ENCODE results near the gene EIF2S2. TPM values are rescaled to one million over a fixed set of nuclear protein-coding genes. Genes with fewer than 3 reads are reported as not detected.

The EIF2S2 gene
- total RNA-seq, 1 experiment from 2014 or later = 114 TPM

DNA sequence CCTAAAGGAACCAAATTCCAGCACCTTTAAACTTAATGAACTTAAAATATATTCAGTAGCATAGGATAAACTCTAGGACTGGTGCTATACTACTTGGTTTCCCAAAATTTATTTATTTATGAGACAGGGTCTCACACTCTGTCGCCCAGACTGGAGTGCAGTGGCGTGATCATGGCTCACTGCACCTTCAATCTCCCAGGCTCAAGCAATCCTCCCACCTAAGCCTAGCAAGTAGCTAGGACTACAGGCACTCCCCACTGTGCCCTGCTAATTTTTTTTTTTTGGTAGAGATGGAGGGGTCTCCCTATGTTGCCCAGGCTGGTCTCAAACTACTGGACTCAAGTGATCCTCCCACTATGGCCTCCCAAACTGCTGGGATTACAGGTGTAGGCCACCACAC lies 21.4 kb downstream of the EIF2S2 start:
- H3K27me3 ChIP-seq (replicated peaks) = no peaks in the 10 kb centered on the region
- no peak overlapping the region for H3K4me3 ChIP-seq
- H3K36me3 ChIP-seq = peaks cover 94% of the 10 kb centered on the region
- DNase-seq (ENCODE audit: low read depth in 1 of 2, low spot score in 2 of 2) = no peak
- H3K4me1 ChIP-seq (replicated peaks) = no peaks in the 10 kb centered on the region
- H3K27ac ChIP-seq = no peak overlapping the region
- H3K9me3 ChIP-seq (replicated peaks) = no peaks in the 10 kb centered on the region

- Histone ChIP-seq H3K4me1 (replicated peaks) (no peaks in the 10 kb centered on the region), H3K27me3 (replicated peaks) (no peaks in the 10 kb centered on the region), H3K4me3 (no peak overlapping the region), H3K9me3 (replicated peaks) (no peaks in the 10 kb centered on the region), H3K36me3 (peaks cover 92% of the 10 kb centered on the region), H3K27ac (no peak overlapping the region)
- DNase-seq (ENCODE audit: low read depth in 1 of 2, low spot score in 2 of 2) = no peak
Measured at GRCh38 chr20:34089655-34090345, 22.2 kb downstream of the EIF2S2 start.

DNA sequence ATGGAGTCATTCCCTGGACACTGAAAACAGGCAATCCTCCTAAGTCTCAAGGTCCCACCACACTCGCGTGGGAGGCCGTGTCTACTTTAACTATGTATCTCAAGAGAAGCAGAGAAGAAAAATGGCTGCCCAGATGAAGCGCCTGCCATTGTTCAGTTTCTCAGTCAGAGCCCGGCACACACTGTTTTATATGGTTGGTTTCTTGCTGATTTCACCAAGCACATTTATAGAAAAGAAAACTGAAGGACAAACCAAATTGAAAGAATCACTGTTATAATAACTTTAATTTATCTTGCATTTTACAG lies 22.9 kb downstream of the EIF2S2 start:
- H3K4me1 ChIP-seq (replicated peaks) = no peaks in the 10 kb centered on the region
- H3K36me3 ChIP-seq = peaks cover 91% of the 10 kb centered on the region
- H3K4me3 ChIP-seq = no peak overlapping the region
- no peaks in the 10 kb centered on the region for H3K9me3 ChIP-seq (replicated peaks)
- no peak overlapping the region for H3K27ac ChIP-seq
- no peak for DNase-seq (ENCODE audit: low read depth in 1 of 2, low spot score in 2 of 2)
- H3K27me3 ChIP-seq (replicated peaks) = no peaks in the 10 kb centered on the region

- H3K9me3 ChIP-seq (replicated peaks) = no peaks in the 10 kb centered on the region
- no peak overlapping the region for H3K4me3 ChIP-seq
- H3K27ac ChIP-seq = no peak overlapping the region
- peaks cover 89% of the 10 kb centered on the region for H3K36me3 ChIP-seq
- no peaks in the 10 kb centered on the region for H3K27me3 ChIP-seq (replicated peaks)
- H3K4me1 ChIP-seq (replicated peaks) = 0 out of 2 replicates have a peak, but pooled peaks cover under 1% of the 10 kb centered on the region
- no peak for DNase-seq (ENCODE audit: low read depth in 1 of 2, low spot score in 2 of 2)
Measured at GRCh38 chr20:34088305-34089174, 23.5 kb downstream of the EIF2S2 start.

DNA sequence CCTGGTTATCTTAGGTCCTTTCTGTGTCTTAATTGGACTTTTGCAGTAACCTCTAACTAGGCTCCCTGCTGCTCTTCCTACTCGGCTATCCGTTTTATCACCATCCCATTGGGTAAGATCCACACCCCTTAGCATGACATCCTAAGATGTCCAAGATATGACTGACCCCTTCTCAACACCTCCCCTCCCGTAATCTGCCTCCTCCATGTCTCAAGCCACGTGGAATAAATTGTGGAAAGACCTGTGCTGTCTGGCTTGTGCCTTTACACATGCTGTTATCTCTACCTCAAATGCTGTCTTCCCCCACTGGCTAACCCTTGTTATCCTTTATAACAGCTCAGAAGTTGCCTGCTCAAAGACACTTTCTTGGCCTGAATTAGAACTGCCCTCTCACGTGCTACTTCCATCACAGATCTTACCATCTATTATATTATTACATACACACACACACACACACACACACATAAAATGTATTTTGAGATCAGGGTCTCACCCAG lies 26.5 kb downstream of the EIF2S2 start:
- Histone ChIP-seq H3K36me3 (peaks cover 89% of the 10 kb centered on the region), H3K4me1 (replicated peaks) (0 out of 2 replicates have a peak, but pooled peaks cover 3% of the 10 kb centered on the region), H3K27ac (no peak overlapping the region), H3K4me3 (no peak overlapping the region), H3K9me3 (replicated peaks) (no peaks in the 10 kb centered on the region), H3K27me3 (replicated peaks) (no peaks in the 10 kb centered on the region)
- DNase-seq (ENCODE audit: low read depth in 1 of 2, low spot score in 2 of 2) = no peak

GRCh38 chr20:34084227-34084923 lies 27.7 kb downstream of the EIF2S2 start:
- H3K27me3 ChIP-seq (replicated peaks) = no peaks in the 10 kb centered on the region
- H3K4me3 ChIP-seq = no peak overlapping the region
- no peak for DNase-seq (ENCODE audit: low read depth in 1 of 2, low spot score in 2 of 2)
- H3K36me3 ChIP-seq = peaks cover 88% of the 10 kb centered on the region
- no peaks in the 10 kb centered on the region for H3K9me3 ChIP-seq (replicated peaks)
- 0 out of 2 replicates have a peak, but pooled peaks cover 3% of the 10 kb centered on the region for H3K4me1 ChIP-seq (replicated peaks)
- H3K27ac ChIP-seq = no peak overlapping the region

DNA sequence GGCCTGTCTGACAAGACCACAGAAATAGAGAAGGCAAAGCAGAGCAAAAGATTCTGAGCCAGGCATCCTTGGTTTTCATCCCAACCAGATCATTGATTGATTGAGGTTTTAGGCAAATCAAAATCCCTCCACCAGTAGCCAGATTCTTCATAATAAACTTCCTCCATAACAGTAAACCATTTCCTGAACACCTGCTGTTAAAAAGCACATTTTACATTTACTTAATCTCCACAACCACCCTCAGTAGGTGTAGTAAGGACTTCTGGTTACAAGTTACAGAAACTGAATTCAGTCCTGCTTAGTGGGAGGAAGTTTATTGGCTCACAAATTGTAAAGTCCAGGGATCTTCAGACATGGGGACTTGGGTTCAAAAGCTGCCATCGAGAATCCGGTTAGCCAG lies 28.3 kb downstream of the EIF2S2 start:
- no peak overlapping the region for H3K4me3 ChIP-seq
- H3K27ac ChIP-seq = no peak overlapping the region
- DNase-seq (ENCODE audit: low read depth in 1 of 2, low spot score in 2 of 2) = no peak
- no peaks in the 10 kb centered on the region for H3K27me3 ChIP-seq (replicated peaks)
- H3K9me3 ChIP-seq (replicated peaks) = no peaks in the 10 kb centered on the region
- 0 out of 2 replicates have a peak, but pooled peaks cover 3% of the 10 kb centered on the region for H3K4me1 ChIP-seq (replicated peaks)
- peaks cover 87% of the 10 kb centered on the region for H3K36me3 ChIP-seq

DNA sequence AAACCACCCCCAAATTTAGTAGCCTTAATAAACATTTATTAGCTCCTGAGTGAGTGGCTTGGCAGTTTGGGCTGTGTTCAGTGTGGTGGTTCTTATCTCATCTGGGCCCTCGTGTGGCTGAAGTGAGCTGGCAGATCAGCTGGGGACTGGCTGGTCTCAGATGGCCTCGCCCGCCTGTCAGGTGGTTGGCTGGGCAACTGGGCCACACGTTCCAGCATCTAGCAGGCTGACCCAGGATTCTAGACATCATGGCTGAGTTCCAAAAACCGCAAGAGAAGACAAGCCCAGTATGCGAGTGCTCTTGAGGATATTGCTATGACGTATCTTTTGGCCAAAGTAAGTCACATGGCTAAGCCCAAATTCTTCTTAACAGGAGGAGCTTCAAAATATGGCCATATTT lies 28.9 kb downstream of the EIF2S2 start:
- no peak overlapping the region for H3K27ac ChIP-seq
- 0 out of 2 replicates have a peak, but pooled peaks cover 3% of the 10 kb centered on the region for H3K4me1 ChIP-seq (replicated peaks)

GRCh38 chr20:34082232-34082887 lies 29.7 kb downstream of the EIF2S2 start:
- Histone ChIP-seq H3K4me1 (replicated peaks) (0 out of 2 replicates have a peak, but pooled peaks cover 3% of the 10 kb centered on the region), H3K9me3 (replicated peaks) (no peaks in the 10 kb centered on the region), H3K27ac (no peak overlapping the region), H3K36me3 (peaks cover 90% of the 10 kb centered on the region), H3K27me3 (replicated peaks) (no peaks in the 10 kb centered on the region), H3K4me3 (no peak overlapping the region)
- DNase-seq (ENCODE audit: low read depth in 1 of 2, low spot score in 2 of 2) = no peak

More for the DNA sequence above, 28.9 kb downstream of the EIF2S2 start:
- no peaks in the 10 kb centered on the region for H3K9me3 ChIP-seq (replicated peaks)
- no peak overlapping the region for H3K4me3 ChIP-seq
- no peaks in the 10 kb centered on the region for H3K27me3 ChIP-seq (replicated peaks)
- H3K36me3 ChIP-seq = peaks cover 87% of the 10 kb centered on the region
- DNase-seq (ENCODE audit: low read depth in 1 of 2, low spot score in 2 of 2) = peak in 1 of 2 experiments; percentile 57

DNA sequence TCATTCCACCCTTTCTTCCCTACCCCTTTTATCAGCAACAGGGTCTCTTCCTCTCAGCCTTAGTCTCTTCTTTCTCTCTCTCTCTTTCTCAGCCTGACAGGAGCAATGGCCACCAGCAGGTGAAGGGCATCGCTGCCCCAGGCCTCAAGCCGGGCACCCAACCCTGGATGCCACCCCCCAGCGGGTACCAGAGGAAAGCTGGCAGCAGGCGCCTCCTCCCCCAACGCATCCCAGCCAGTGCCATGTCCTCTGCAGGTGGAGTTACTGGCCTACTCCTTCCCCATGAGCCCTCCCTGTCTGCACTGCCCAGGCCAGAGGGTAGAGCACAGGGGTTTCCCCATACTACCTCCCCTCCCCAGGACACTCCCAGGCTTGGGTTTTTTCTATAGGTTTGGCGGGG lies 32.2 kb downstream of the EIF2S2 start:
- H3K27me3 ChIP-seq (replicated peaks) = no peaks in the 10 kb centered on the region
- no peaks in the 10 kb centered on the region for H3K9me3 ChIP-seq (replicated peaks)
- 0 out of 2 replicates have a peak, but pooled peaks cover 3% of the 10 kb centered on the region for H3K4me1 ChIP-seq (replicated peaks)
- DNase-seq (ENCODE audit: low read depth in 1 of 2, low spot score in 2 of 2) = no peak
- H3K36me3 ChIP-seq = peaks cover 93% of the 10 kb centered on the region
- no peak overlapping the region for H3K27ac ChIP-seq
- H3K4me3 ChIP-seq = no peak overlapping the region

DNA sequence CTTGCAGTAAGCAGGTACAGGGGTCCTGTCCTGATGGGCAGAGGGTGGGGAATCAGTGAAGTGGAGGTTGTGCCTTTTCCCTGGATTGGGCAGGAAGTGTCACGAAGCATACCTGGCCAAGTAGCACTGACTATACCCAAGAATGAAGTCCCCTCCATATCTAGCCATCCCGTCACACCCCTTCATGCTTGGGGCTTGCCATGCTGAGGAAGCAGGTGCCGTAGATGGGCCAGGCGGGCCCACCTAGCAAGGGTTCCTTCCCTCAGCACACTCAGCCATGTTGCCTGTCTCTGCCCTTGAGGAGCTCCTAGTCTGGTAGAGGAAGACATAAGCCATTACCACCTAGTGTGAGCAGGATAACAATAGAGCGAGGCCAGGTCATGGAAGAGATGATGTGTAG lies 33.5 kb downstream of the EIF2S2 start:
- H3K4me3 ChIP-seq = no peak overlapping the region
- H3K27me3 ChIP-seq (replicated peaks) = no peaks in the 10 kb centered on the region
- H3K4me1 ChIP-seq (replicated peaks) = 0 out of 2 replicates have a peak, but pooled peaks cover 2% of the 10 kb centered on the region
- H3K9me3 ChIP-seq (replicated peaks) = no peaks in the 10 kb centered on the region
- no peak for DNase-seq (ENCODE audit: low read depth in 1 of 2, low spot score in 2 of 2)
- no peak overlapping the region for H3K27ac ChIP-seq
- H3K36me3 ChIP-seq = peaks cover 92% of the 10 kb centered on the region

DNA sequence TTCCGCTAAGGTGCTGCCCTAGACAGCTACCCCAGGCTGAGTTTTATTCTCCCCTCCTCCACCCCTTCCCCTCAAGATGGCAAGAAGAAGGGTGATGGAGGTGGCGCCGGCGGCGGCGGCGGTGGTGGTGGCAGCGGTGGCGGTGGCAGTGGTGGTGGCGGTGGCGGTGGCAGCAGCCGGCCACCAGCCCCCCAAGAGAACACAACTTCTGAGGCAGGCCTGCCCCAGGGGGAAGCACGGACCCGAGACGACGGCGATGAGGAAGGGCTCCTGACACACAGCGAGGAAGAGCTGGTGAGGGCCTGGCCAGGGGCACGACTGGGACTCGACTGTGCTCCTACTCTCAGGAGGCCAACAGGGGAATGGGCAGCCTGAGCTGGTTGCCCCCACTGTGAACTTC lies 35.1 kb downstream of the EIF2S2 start:
- no peak overlapping the region for H3K4me3 ChIP-seq
- no peak overlapping the region for H3K27ac ChIP-seq
- H3K4me1 ChIP-seq (replicated peaks) = no peaks in the 10 kb centered on the region
- no peaks in the 10 kb centered on the region for H3K27me3 ChIP-seq (replicated peaks)
- peaks cover 87% of the 10 kb centered on the region for H3K36me3 ChIP-seq
- no peak for DNase-seq (ENCODE audit: low read depth in 1 of 2, low spot score in 2 of 2)
- H3K9me3 ChIP-seq (replicated peaks) = no peaks in the 10 kb centered on the region

DNA sequence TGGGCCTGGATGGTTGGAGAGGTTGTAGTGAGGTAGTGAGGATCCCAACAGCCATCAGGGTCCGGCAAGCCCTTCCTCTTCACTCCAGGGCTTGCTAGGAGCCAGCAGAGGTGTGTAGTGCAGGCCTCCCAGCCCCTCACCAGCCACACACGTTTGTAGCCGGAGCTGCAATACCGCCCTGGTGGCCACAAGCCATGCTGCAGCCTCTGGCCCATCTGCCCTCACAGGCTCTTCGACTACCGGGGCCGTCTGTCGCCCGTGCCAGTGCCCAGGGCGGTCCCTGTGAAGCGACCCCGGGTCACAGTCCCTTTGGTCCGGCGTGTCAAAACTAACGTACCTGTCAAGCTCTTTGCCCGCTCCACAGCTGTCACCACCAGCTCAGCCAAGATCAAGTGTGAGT lies 36.4 kb downstream of the EIF2S2 start:
- peaks cover 77% of the 10 kb centered on the region for H3K36me3 ChIP-seq
- no peak overlapping the region for H3K4me3 ChIP-seq
- H3K4me1 ChIP-seq (replicated peaks) = no peaks in the 10 kb centered on the region
- H3K9me3 ChIP-seq (replicated peaks) = no peaks in the 10 kb centered on the region
- no peak overlapping the region for H3K27ac ChIP-seq
- no peak for DNase-seq (ENCODE audit: low read depth in 1 of 2, low spot score in 2 of 2)
- no peaks in the 10 kb centered on the region for H3K27me3 ChIP-seq (replicated peaks)

Data from SJSA1 (cell line).